IMR-90 (cell line): Measurements from ENCODE around the gene ADAM21. TPM values are rescaled to one million over a fixed set of nuclear protein-coding genes. Genes with fewer than 3 reads are reported as not detected.
A peak's percentile ranks its signal among the peaks of the same experiment; 100 is the strongest.

Experiments used
- ATAC-seq: fragments of 200-7000 bp; cut with Tn5 transposase; 2 replicates; pipeline ENCODE4 v1.9.1; 2020; ENCODE audit warnings: low read depth, mild to moderate bottlenecking, moderate library complexity
- BruUV-seq: library from RNA; stranded (reverse); fragments of 400-500 nt; replicated peaks from 2 replicates; lab custom pipeline; 2021; lab: Mats Ljungman, UMichigan
- CTCF ChIA-PET: fragments of 300-600 bp; formaldehyde crosslinking; extraction: SDS; loops from one replicate; lab custom pipeline; 2021; ENCODE audit warnings: antibody characterized with exemption; lab: Yijun Ruan, JAX
- POLR2A ChIA-PET: fragments of 300-600 bp; sonication (Branson Sonifier 250); formaldehyde crosslinking; loops from one replicate; lab custom pipeline; 2022; ENCODE audit warnings: antibody characterized with exemption; ENCODE audit not compliant: unreplicated experiment; lab: Charles Lee
- DNase-seq: peaks from one replicate; pipeline ENCODE4 v3.0.0; 2013
- H2AFZ ChIP-seq: replicated peaks from 2 replicates; pipeline ENCODE3; 2013; ENCODE audit warnings: low read length, mild to moderate bottlenecking; ENCODE audit not compliant: poor library complexity
- H2AK5ac ChIP-seq: 2 replicates; pipeline ENCODE4 v1.6.1; 2013; ENCODE audit warnings: low read depth, low read length, inconsistent platforms
- H2AK9ac ChIP-seq: replicated peaks from 2 replicates; pipeline ENCODE3; 2013; ENCODE audit warnings: mild to moderate bottlenecking, low read depth, low read length, moderate library complexity; ENCODE audit not compliant: poor library complexity
- H2BK120ac ChIP-seq: 2 replicates; pipeline ENCODE4 v1.6.1; 2013; ENCODE audit warnings: low read depth, low read length, inconsistent platforms
- H2BK15ac ChIP-seq: 3 replicates; pipeline ENCODE4 v1.6.1; 2013; ENCODE audit warnings: low read depth, low read length, inconsistent platforms
- H2BK20ac ChIP-seq: 2 replicates; pipeline ENCODE4 v1.6.1; 2013; ENCODE audit warnings: low read depth, mild to moderate bottlenecking, inconsistent platforms, low read length, moderate library complexity
- H2BK5ac ChIP-seq: 2 replicates; pipeline ENCODE4 v1.6.1; 2013; ENCODE audit warnings: mild to moderate bottlenecking, low read depth, low read length, inconsistent platforms; ENCODE audit not compliant: poor library complexity, severe bottlenecking
- H3K14ac ChIP-seq: replicated peaks from 2 replicates; pipeline ENCODE4 v1.6.1; 2013; ENCODE audit warnings: low read depth, low read length, inconsistent platforms
- H3K18ac ChIP-seq: 2 replicates; pipeline ENCODE4 v1.6.1; 2013; ENCODE audit warnings: low read depth, low read length, control low read depth
- H3K23ac ChIP-seq: 2 replicates; pipeline ENCODE4 v1.6.1; 2013; ENCODE audit warnings: low read depth, low read length, inconsistent platforms
- H3K27ac ChIP-seq: 2 replicates; pipeline ENCODE4 v1.5.1; 2013; ENCODE audit warnings: mild to moderate bottlenecking, control low read depth, low read length; ENCODE audit not compliant: insufficient read depth
- H3K27me3 ChIP-seq: 2 replicates; pipeline ENCODE4 v1.6.1; 2013; ENCODE audit warnings: low read length; ENCODE audit not compliant: control insufficient read depth, insufficient read depth
- H3K36me3 ChIP-seq: 2 replicates; pipeline ENCODE4 v1.6.1; 2013; ENCODE audit warnings: low read length, mixed read lengths; ENCODE audit not compliant: control insufficient read depth, insufficient read depth
- H3K4ac ChIP-seq: 2 replicates; pipeline ENCODE4 v1.6.1; 2013; ENCODE audit warnings: low read depth, low read length, inconsistent platforms
- H3K4me1 ChIP-seq: 2 replicates; pipeline ENCODE4 v1.6.1; 2013; ENCODE audit warnings: low read length, mixed read lengths; ENCODE audit not compliant: control insufficient read depth, insufficient read depth
- H3K4me2 ChIP-seq: 2 replicates; pipeline ENCODE4 v1.6.1; 2013; ENCODE audit warnings: low read depth, mild to moderate bottlenecking, control low read depth, low read length, moderate library complexity
- H3K4me3 ChIP-seq: 2 replicates; pipeline ENCODE4 v1.5.1; 2013; ENCODE audit warnings: low read depth, mild to moderate bottlenecking, control low read depth, low read length, moderate library complexity; ENCODE audit not compliant: insufficient read depth
- H3K56ac ChIP-seq: 2 replicates; pipeline ENCODE4 v1.6.1; 2013; ENCODE audit warnings: low read length, inconsistent platforms; ENCODE audit not compliant: insufficient read depth; ENCODE audit errors: extremely low read depth
- H3K79me1 ChIP-seq, 2 experiments: 2 replicates each; pipeline ENCODE4 v1.6.1; 2013; ENCODE audit warnings: low read length in 2 of 2, inconsistent platforms in 1 of 2, low read depth in 1 of 2
- H3K9ac ChIP-seq: 2 replicates; pipeline ENCODE4 v1.6.1; 2013; ENCODE audit warnings: low read depth, low read length, control low read depth
- H3K9me1 ChIP-seq: 2 replicates; pipeline ENCODE4 v1.6.1; 2013; ENCODE audit warnings: low read length, inconsistent platforms; ENCODE audit not compliant: insufficient read depth
- H3K9me3 ChIP-seq: 2 replicates; pipeline ENCODE4 v1.6.1; 2013; ENCODE audit warnings: low read length; ENCODE audit not compliant: control insufficient read depth, insufficient read depth
- H4K20me1 ChIP-seq: 2 replicates; pipeline ENCODE4 v1.6.1; 2013; ENCODE audit warnings: low read length, inconsistent platforms; ENCODE audit not compliant: insufficient read depth
- H4K5ac ChIP-seq: 2 replicates; pipeline ENCODE4 v1.6.1; 2013; ENCODE audit warnings: mild to moderate bottlenecking, low read depth, low read length, control low read depth
- H4K8ac ChIP-seq, 2 experiments: 2 replicates each; pipeline ENCODE4 v1.6.1; 2013; ENCODE audit warnings: low read depth in 2 of 2, low read length in 2 of 2, control low read depth in 1 of 2, inconsistent platforms in 1 of 2
- H4K91ac ChIP-seq: 2 replicates; pipeline ENCODE4 v1.6.1; 2013; ENCODE audit warnings: low read depth, low read length, inconsistent platforms; ENCODE audit not compliant: insufficient read depth
- BHLHE40 ChIP-seq: fragments of 150-350 bp; IDR thresholded peaks from 2 replicates; pipeline ENCODE4 v1.6.1; 2016; ENCODE audit warnings: mild to moderate bottlenecking, low read depth, low read length
- CEBPB ChIP-seq: IDR thresholded peaks from 2 replicates; pipeline ENCODE4 v1.6.1; 2012; ENCODE audit warnings: low read depth, low read length, improper control_type of control experiment
- CHD1 ChIP-seq: IDR thresholded peaks from 2 replicates; pipeline ENCODE4 v1.6.1; 2012; ENCODE audit warnings: low read depth, low read length, improper control_type of control experiment
- ELK1 ChIP-seq: fragments of 150-350 bp; IDR thresholded peaks from 2 replicates; pipeline ENCODE4 v1.6.1; 2016; ENCODE audit warnings: low read depth, mild to moderate bottlenecking, low read length, moderate library complexity, borderline replicate concordance
- FOS ChIP-seq: fragments of 150-350 bp; IDR thresholded peaks from 2 replicates; pipeline ENCODE4 v1.6.1; 2016; ENCODE audit warnings: low read depth, low read length
- MAFK ChIP-seq: IDR thresholded peaks from 2 replicates; pipeline ENCODE4 v1.6.1; 2012; ENCODE audit warnings: low read depth, low read length, improper control_type of control experiment
- MAZ ChIP-seq: IDR thresholded peaks from 2 replicates; pipeline ENCODE4 v1.6.1; 2012; ENCODE audit warnings: low read depth, mild to moderate bottlenecking, low read length, improper control_type of control experiment, moderate library complexity, borderline replicate concordance
- MXI1 ChIP-seq: IDR thresholded peaks from 2 replicates; pipeline ENCODE4 v1.6.1; 2012; ENCODE audit warnings: low read depth, mild to moderate bottlenecking, low read length, moderate library complexity, borderline replicate concordance
- NFE2L2 ChIP-seq: fragments of 150-350 bp; IDR thresholded peaks from 2 replicates; pipeline ENCODE4 v1.6.1; 2016; ENCODE audit warnings: low read depth, mild to moderate bottlenecking, low read length
- POLR2A ChIP-seq: IDR thresholded peaks from 2 replicates; pipeline ENCODE4 v1.6.1; 2012; ENCODE audit warnings: mild to moderate bottlenecking, low read depth, low read length
- RAD21 ChIP-seq: IDR thresholded peaks from 2 replicates; pipeline ENCODE4 v1.6.1; 2012; ENCODE audit warnings: low read length, improper control_type of control experiment
- RCOR1 ChIP-seq: IDR thresholded peaks from 2 replicates; pipeline ENCODE4 v1.6.1; 2012; ENCODE audit warnings: mild to moderate bottlenecking, low read length, improper control_type of control experiment; ENCODE audit not compliant: insufficient replicate concordance
- SMC3 ChIP-seq: fragments of 150-350 bp; IDR thresholded peaks from 2 replicates; pipeline ENCODE4 v1.6.1; 2016; ENCODE audit warnings: low read depth, mild to moderate bottlenecking, antibody characterized with exemption, low read length, moderate library complexity
- USF2 ChIP-seq: fragments of 150-350 bp; IDR thresholded peaks from 2 replicates; pipeline ENCODE4 v1.6.1; 2017; ENCODE audit warnings: mild to moderate bottlenecking, antibody characterized with exemption, low read length, low read depth
- WGBS, 2 experiments: methylation state at CpG; one replicate each; pipeline versions ENCODE4 v1.1.5 to v1.1.7; 2013; ENCODE audit warnings: missing lambda C conversion rate in 2 of 2; ENCODE audit not compliant: insufficient read length in 1 of 2; ENCODE audit errors: extremely low coverage in 2 of 2; 5-methylcytosine and 5-hydroxymethylcytosine counted together
- dilution Hi-C: fragments of 300-500 bp; cut with HindIII; formaldehyde crosslinking; loops from one replicate; pipeline ENCODE4 v1.14.3; 2018; ENCODE audit warnings: low sequenced_read_pairs; ENCODE audit not compliant: unreplicated experiment
- in situ Hi-C: fragments of 300-500 bp; cut with MboI; formaldehyde crosslinking; loops from 3 replicates; pipeline ENCODE4 v1.14.3; 2019; ENCODE audit warnings: low sequenced_read_pairs, inconsistent platforms, mixed read lengths
- intact Hi-C: fragments of 100-400 bp; cut with micrococcal nuclease; formaldehyde crosslinking; loops from 2 replicates; pipeline ENCODE4 v1.10.0; 2022
- polyA plus RNA-seq, 3 experiments: library from polyadenylated mRNA; depleted of rRNA; stranded (reverse); fragments of >200 nt; gene quantifications; 2 replicates each; pipeline ENCODE4 v1.2.3, GENCODE V29; 2012; ENCODE audit warnings: low replicate concordance in 1 of 3
- total RNA-seq: library from RNA; depleted of rRNA; stranded (reverse); fragments of >200 nt; gene quantifications from 2 replicates; pipeline ENCODE4 v1.2.3, GENCODE V29; 2012
- TF ChIP-seq, protein P1 (sequence below): conservative IDR thresholded peaks from 2 replicates; pipeline ENCODE4 v1.5.1; 2012; ENCODE audit warnings: mild to moderate bottlenecking, low read depth, low read length, improper control_type of control experiment

The ADAM21 gene
- total and polyA plus RNA-seq, 2 of the 4 experiments (the other 2 are of a cell fraction) = 0.15 to 0.36 TPM

GRCh38 chr14:70415788-70416187 is 36.2 kb upstream of the ADAM21 start:
- no peak overlapping the region for H3K9ac ChIP-seq
- H3K4ac ChIP-seq = no peak overlapping the region
- in situ Hi-C loops (no loop called here), intact Hi-C loops (no loop called here), dilution Hi-C loops (no loop called here)
- H2BK5ac ChIP-seq = no peak overlapping the region
- TF ChIP-seq BHLHE40 (no peak), MXI1 (no peak), NFE2L2 (no peak), RAD21 (no peak), CHD1 (no peak), POLR2A (no peak), ELK1 (no peak), CEBPB (no peak), FOS (no peak), SMC3 (no peak), MAZ (no peak), USF2 (no peak), RCOR1 (no peak), MAFK (no peak)
- TF ChIP-seq, protein P1, sequence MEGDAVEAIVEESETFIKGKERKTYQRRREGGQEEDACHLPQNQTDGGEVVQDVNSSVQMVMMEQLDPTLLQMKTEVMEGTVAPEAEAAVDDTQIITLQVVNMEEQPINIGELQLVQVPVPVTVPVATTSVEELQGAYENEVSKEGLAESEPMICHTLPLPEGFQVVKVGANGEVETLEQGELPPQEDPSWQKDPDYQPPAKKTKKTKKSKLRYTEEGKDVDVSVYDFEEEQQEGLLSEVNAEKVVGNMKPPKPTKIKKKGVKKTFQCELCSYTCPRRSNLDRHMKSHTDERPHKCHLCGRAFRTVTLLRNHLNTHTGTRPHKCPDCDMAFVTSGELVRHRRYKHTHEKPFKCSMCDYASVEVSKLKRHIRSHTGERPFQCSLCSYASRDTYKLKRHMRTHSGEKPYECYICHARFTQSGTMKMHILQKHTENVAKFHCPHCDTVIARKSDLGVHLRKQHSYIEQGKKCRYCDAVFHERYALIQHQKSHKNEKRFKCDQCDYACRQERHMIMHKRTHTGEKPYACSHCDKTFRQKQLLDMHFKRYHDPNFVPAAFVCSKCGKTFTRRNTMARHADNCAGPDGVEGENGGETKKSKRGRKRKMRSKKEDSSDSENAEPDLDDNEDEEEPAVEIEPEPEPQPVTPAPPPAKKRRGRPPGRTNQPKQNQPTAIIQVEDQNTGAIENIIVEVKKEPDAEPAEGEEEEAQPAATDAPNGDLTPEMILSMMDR = no peak
- H2AK9ac ChIP-seq = no peak overlapping the region
- no peak overlapping the region for H2AFZ ChIP-seq
- no peak overlapping the region for H4K8ac ChIP-seq
- H3K9me1 ChIP-seq = no peaks in the 10 kb centered on the region
- no peak overlapping the region for H3K18ac ChIP-seq
- H3K79me1 ChIP-seq = peaks cover 9 to 13% of the 10 kb centered on the region in 2 experiments
- no peak overlapping the region for H4K5ac ChIP-seq
- peak overlapping the region; percentile 14; the same call in 1 of the 2 replicates for H3K4me3 ChIP-seq
- no peaks in the 10 kb centered on the region; the same call in 1 of the 2 replicates for H3K36me3 ChIP-seq
- no peak for DNase-seq
- no peaks in the 10 kb centered on the region for H4K20me1 ChIP-seq
- no peak overlapping the region for H2AK5ac ChIP-seq
- ATAC-seq = no peak
- no peak overlapping the region for H3K14ac ChIP-seq
- POLR2A ChIA-PET = no interaction called here
- BruUV-seq = no TSS peak
- H3K23ac ChIP-seq = no peak overlapping the region; the same call in 1 of the 2 replicates
- no peak overlapping the region for H4K91ac ChIP-seq
- H2BK15ac ChIP-seq = no peak overlapping the region
- H3K9me3 ChIP-seq = no peaks in the 10 kb centered on the region
- H3K4me1 ChIP-seq = no peaks in the 10 kb centered on the region
- no peak overlapping the region for H2BK120ac ChIP-seq
- H2BK20ac ChIP-seq = no peak overlapping the region
- no peaks in the 10 kb centered on the region for H3K27me3 ChIP-seq
- peak overlapping the region; percentile 70 for H3K4me2 ChIP-seq
- no peak overlapping the region for H3K27ac ChIP-seq
- CTCF ChIA-PET = interaction anchor here (0.5 to 0.7 kb wide), 3 partner anchors 11 to 1278 kb away, joined by 3 to 5 read pairs (median 4); no protein-coding TSS in a partner anchor
- H3K56ac ChIP-seq = no peak overlapping the region
- WGBS, 2 experiments = no CpG with 5 or more reads among the region's 2 CpGs
